ENCODE data around the gene CLSTN1. TPM values are rescaled to one million over a fixed set of nuclear protein-coding genes. Genes with fewer than 3 reads are reported as not detected.

CLSTN1 gene
- total RNA-seq, 1 experiment from 2014 or later: 119 TPM

- TF ChIP-seq AFF4 (CRISPR knock-in tag; IDR thresholded peaks at IDR 0.05; ENCODE audit: borderline replicate concordance): no peak
- no peak for TF ChIP-seq IRF1 (CRISPR knock-in tag; IDR thresholded peaks at IDR 0.05)
- TF ChIP-seq ZNF532 (CRISPR knock-in tag; IDR thresholded peaks at IDR 0.05; ENCODE audit: borderline replicate concordance): no peak
- TF ChIP-seq SMAD4 (CRISPR knock-in tag; IDR thresholded peaks at IDR 0.05): no peak
- no peak for TF ChIP-seq FOXP4 (CRISPR knock-in tag; IDR thresholded peaks at IDR 0.05)
- no peak for TF ChIP-seq EMX1 (CRISPR knock-in tag; IDR thresholded peaks at IDR 0.05)
- TF ChIP-seq HMGA2 (CRISPR knock-in tag; IDR thresholded peaks at IDR 0.05): no peak
- TF ChIP-seq NR1H2 (CRISPR knock-in tag; IDR thresholded peaks at IDR 0.05): no peak
Observed at GRCh38 chr1:9723068-9723805, 100.5 kb downstream of the CLSTN1 start (continued).

- H3K9me3 Mint-ChIP-seq: peaks cover 5% of the 10 kb centered on the region
- POLR2A ChIA-PET: no interaction called here
- CTCF ChIA-PET: interaction anchor here (0.6 to 6.4 kb wide), 37 partner anchors 9 to 431 kb away, joined by 3 to 163 read pairs (median 7); partner anchors contain the start of genes LZIC and NMNAT1
- no peak overlapping the region for H3K27ac Mint-ChIP-seq
- ATAC-seq: no peak
- peaks cover 24% of the 10 kb centered on the region for H3K36me3 Mint-ChIP-seq
- H3K4me3 Mint-ChIP-seq: no peak overlapping the region
- no peaks in the 10 kb centered on the region; the same call in 1 of the 2 replicates for H3K27me3 Mint-ChIP-seq (ENCODE audit: low read depth)
- H3K4me1 Mint-ChIP-seq: peaks cover 16% of the 10 kb centered on the region
- no peak for DNase-seq (ENCODE audit: low spot score)
- TF ChIP-seq AFF4 (CRISPR knock-in tag; IDR thresholded peaks at IDR 0.05; ENCODE audit: borderline replicate concordance) (no peak), ZNF263 (CRISPR knock-in tag; IDR thresholded peaks at IDR 0.05; ENCODE audit: low read depth) (no peak), ATF2 (CRISPR knock-in tag; IDR thresholded peaks at IDR 0.05; ENCODE audit: borderline replicate concordance, low read depth) (no peak), JUN (CRISPR knock-in tag; IDR thresholded peaks at IDR 0.05) (no peak), ZNF317 (CRISPR knock-in tag; IDR thresholded peaks at IDR 0.05; ENCODE audit: borderline replicate concordance, low read depth) (no peak), USF1 (CRISPR knock-in tag; IDR thresholded peaks at IDR 0.05) (no peak), STAT6 (CRISPR knock-in tag; conservative IDR thresholded peaks at IDR 0.05; ENCODE audit: low read depth) (no peak)
Observed at GRCh38 chr1:9722378-9722749, 101.4 kb downstream of the CLSTN1 start.
